ENCODE measurements around the gene CPSF3. TPM values are rescaled to one million over a fixed set of nuclear protein-coding genes. Genes with fewer than 3 reads are reported as not detected.

Gene CPSF3
- polyA plus RNA-seq, 2 of the 4 experiments (the other 2 are of a cell fraction): 63.4 to 77.2 TPM

DNA sequence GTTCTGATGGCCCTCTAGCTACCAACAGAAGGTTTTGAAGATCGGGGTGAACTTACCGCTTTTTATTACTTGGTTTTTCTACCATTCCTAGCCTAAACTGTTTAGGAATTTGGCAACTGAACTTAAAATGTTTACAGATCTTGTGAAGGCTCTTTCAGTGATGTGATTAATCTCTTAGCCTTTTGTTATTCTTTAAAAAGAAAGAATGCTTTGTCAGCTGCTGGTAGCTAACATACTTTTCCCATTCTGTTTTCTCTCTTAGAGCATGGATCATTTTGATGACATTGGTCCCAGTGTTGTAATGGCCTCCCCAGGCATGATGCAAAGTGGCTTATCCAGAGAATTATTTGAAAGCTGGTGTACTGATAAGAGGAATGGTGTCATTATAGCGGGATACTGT is 18.1 kb downstream of the CPSF3 start:
- 61% methylated on average over 3 of the region's 3 CpGs for WGBS (ENCODE audit: missing lambda C conversion rate)
- no peak for FAIRE-seq
- no peak overlapping the region for H3K4me2 ChIP-seq
- ChIA-PET CTCF (interaction anchor here (1.1 kb wide), 1 partner anchor 304 kb away, joined by 3 read pairs; no protein-coding TSS in a partner anchor), POLR2A (no interaction called here)
- H3K27ac ChIP-seq: no peak overlapping the region
- ATAC-seq: no peak
- TF ChIP-seq, protein P1, sequence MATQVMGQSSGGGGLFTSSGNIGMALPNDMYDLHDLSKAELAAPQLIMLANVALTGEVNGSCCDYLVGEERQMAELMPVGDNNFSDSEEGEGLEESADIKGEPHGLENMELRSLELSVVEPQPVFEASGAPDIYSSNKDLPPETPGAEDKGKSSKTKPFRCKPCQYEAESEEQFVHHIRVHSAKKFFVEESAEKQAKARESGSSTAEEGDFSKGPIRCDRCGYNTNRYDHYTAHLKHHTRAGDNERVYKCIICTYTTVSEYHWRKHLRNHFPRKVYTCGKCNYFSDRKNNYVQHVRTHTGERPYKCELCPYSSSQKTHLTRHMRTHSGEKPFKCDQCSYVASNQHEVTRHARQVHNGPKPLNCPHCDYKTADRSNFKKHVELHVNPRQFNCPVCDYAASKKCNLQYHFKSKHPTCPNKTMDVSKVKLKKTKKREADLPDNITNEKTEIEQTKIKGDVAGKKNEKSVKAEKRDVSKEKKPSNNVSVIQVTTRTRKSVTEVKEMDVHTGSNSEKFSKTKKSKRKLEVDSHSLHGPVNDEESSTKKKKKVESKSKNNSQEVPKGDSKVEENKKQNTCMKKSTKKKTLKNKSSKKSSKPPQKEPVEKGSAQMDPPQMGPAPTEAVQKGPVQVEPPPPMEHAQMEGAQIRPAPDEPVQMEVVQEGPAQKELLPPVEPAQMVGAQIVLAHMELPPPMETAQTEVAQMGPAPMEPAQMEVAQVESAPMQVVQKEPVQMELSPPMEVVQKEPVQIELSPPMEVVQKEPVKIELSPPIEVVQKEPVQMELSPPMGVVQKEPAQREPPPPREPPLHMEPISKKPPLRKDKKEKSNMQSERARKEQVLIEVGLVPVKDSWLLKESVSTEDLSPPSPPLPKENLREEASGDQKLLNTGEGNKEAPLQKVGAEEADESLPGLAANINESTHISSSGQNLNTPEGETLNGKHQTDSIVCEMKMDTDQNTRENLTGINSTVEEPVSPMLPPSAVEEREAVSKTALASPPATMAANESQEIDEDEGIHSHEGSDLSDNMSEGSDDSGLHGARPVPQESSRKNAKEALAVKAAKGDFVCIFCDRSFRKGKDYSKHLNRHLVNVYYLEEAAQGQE (IDR thresholded peaks at IDR 0.05): no peak
- TF ChIP-seq CEBPB (IDR thresholded peaks at IDR 0.05): no peak
- no peak for TF ChIP-seq NFE2L2 (conservative IDR thresholded peaks at IDR 0.05; ENCODE audit: low read length)
- TF ChIP-seq GATA3 (IDR thresholded peaks at IDR 0.05; ENCODE audit: borderline replicate concordance): no peak
- TF ChIP-seq RFX5 (IDR thresholded peaks at IDR 0.05): no peak
- no peak for TF ChIP-seq NR3C1 (IDR thresholded peaks at IDR 0.05)
- TF ChIP-seq, protein P2, sequence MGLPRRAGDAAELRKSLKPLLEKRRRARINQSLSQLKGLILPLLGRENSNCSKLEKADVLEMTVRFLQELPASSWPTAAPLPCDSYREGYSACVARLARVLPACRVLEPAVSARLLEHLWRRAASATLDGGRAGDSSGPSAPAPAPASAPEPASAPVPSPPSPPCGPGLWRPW (IDR thresholded peaks at IDR 0.05): no peak
- no peak for TF ChIP-seq FOSL2 (IDR thresholded peaks at IDR 0.05)
- TF ChIP-seq FOSL2 (CRISPR knock-in tag; IDR thresholded peaks at IDR 0.05): no peak
- TF ChIP-seq RARB (CRISPR knock-in tag; IDR thresholded peaks at IDR 0.05): no peak
- no peak for TF ChIP-seq HEYL (CRISPR knock-in tag; IDR thresholded peaks at IDR 0.05)
- no peak for TF ChIP-seq TFCP2L1 (CRISPR knock-in tag; IDR thresholded peaks at IDR 0.05)
- peaks cover 6% of the 10 kb centered on the region; the same call in 1 of the 3 replicates for H3K4me1 ChIP-seq
- H3K9me3 ChIP-seq: no peaks in the 10 kb centered on the region
- H3K4me3 ChIP-seq: no peak overlapping the region
- DNase-seq (ENCODE audit: low read depth in 1 of 2, low spot score in 1 of 2): no peak

DNA sequence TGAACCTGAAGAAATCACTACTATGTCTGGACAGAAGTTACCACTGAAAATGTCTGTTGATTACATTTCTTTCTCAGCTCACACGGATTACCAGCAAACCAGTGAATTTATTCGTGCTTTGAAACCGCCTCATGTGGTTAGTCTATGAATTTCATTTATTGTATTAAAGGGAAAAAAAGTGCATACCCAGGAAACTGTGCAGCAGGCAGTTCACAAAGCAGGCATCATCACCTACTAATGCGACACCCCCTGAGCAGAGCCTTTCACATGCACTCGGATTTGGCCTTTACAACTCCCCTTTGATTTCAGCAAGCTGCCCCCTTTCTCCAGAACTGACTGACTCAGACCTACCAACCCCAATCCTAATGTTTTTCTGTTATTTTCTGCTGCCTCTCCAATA is 20.1 kb downstream of the CPSF3 start:
- FAIRE-seq (no peak), DNase-seq (ENCODE audit: low read depth in 1 of 2, low spot score in 1 of 2) (no peak), ATAC-seq (no peak)
- Histone ChIP-seq H3K4me3 (no peak overlapping the region), H3K4me1 (peaks cover 6% of the 10 kb centered on the region; the same call in 1 of the 3 replicates), H3K27ac (no peak overlapping the region), H3K4me2 (no peak overlapping the region), H3K9me3 (no peaks in the 10 kb centered on the region)
- ChIA-PET POLR2A (no interaction called here), CTCF (no interaction called here)
- WGBS (ENCODE audit: missing lambda C conversion rate): 90% methylated on average over 5 of the region's 5 CpGs
- TF ChIP-seq CBX8 (IDR thresholded peaks at IDR 0.05): no peak
- TF ChIP-seq FOSB (CRISPR knock-in tag; IDR thresholded peaks at IDR 0.05): no peak
- TF ChIP-seq MAZ (IDR thresholded peaks at IDR 0.05; ENCODE audit: borderline replicate concordance, low read depth, low read length): no peak
- no peak for TF ChIP-seq PHF8 (IDR thresholded peaks at IDR 0.05; ENCODE audit: borderline replicate concordance, low read depth)
- TF ChIP-seq ZC3H11A (IDR thresholded peaks at IDR 0.05): no peak
- TF ChIP-seq, protein P1 (IDR thresholded peaks at IDR 0.05): no peak

DNA sequence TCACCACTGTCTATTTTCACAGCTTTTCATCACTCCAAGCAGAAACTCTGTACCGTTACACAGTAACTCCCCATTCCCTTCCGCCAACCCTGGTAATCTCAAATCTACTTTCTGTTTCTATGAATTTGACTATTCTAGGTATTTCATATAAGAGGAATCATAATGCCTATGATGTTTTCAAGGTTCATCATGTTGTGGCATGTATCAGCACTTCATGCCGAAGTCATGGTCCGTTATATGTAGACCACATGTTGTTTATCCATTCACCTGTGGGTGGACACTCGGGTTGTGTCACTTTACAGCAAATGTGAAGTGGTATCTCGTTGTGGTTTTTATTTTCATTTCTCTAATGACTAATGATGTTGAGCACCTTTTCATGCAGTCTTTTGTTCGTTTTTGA is 21.6 kb downstream of the CPSF3 start:
- no peak for DNase-seq (ENCODE audit: low read depth in 1 of 2, low spot score in 1 of 2)
- Histone ChIP-seq H3K27ac (no peak overlapping the region), H3K4me2 (no peak overlapping the region), H3K4me3 (no peak overlapping the region), H3K4me1 (no peaks in the 10 kb centered on the region), H3K9me3 (no peaks in the 10 kb centered on the region)
- CTCF ChIA-PET: interaction anchor here (1.3 kb wide), 1 partner anchor 303 kb away, joined by 4 read pairs; no protein-coding TSS in a partner anchor
- no peak for ATAC-seq
- POLR2A ChIA-PET: no interaction called here
- TF ChIP-seq CBX8 (IDR thresholded peaks at IDR 0.05) (no peak), TFCP2L1 (CRISPR knock-in tag; IDR thresholded peaks at IDR 0.05) (no peak), GATA3 (IDR thresholded peaks at IDR 0.05; ENCODE audit: borderline replicate concordance) (no peak), HOXB5 (CRISPR knock-in tag; IDR thresholded peaks at IDR 0.05) (no peak), POLR2A (IDR thresholded peaks at IDR 0.05; ENCODE audit: low read length) (no peak), CEBPB (IDR thresholded peaks at IDR 0.05) (no peak), FOXS1 (CRISPR knock-in tag; IDR thresholded peaks at IDR 0.05) (no peak)
- TF ChIP-seq, protein P3, sequence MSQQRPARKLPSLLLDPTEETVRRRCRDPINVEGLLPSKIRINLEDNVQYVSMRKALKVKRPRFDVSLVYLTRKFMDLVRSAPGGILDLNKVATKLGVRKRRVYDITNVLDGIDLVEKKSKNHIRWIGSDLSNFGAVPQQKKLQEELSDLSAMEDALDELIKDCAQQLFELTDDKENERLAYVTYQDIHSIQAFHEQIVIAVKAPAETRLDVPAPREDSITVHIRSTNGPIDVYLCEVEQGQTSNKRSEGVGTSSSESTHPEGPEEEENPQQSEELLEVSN (IDR thresholded peaks at IDR 0.05; ENCODE audit: borderline replicate concordance, low read depth): no peak
- FAIRE-seq: no peak
- WGBS (ENCODE audit: missing lambda C conversion rate): 75% methylated on average over 7 of the region's 7 CpGs

Measured in A549 (cell line).